ENCODE results near the gene ZNF213. TPM values are rescaled to one million over a fixed set of nuclear protein-coding genes. Genes with fewer than 3 reads are reported as not detected.

ZNF213 gene
- total and polyA plus RNA-seq, 3 experiments from 2014 or later = 3.8 to 10.5 (median 10.4) TPM

- Mint-ChIP-seq H3K9me3 (no peaks in the 10 kb centered on the region), H3K36me3 (no peaks in the 10 kb centered on the region), H3K4me3 (no peak overlapping the region), H3K4me1 (peaks cover 40 to 67% (median 44%) of the 10 kb centered on the region in 3 donors), H3K27me3 (no peaks in the 10 kb centered on the region), H3K27ac (peak overlapping the region in 3 of 8 donors; percentile 4 to 83 (median 58))
- ChIA-PET CTCF (interaction anchor here (0.6 to 20.2 kb wide), 13 partner anchors 9 to 70 kb away, joined by 3 to 278 read pairs (median 9); partner anchors contain the start of genes IL32 and ZNF213), POLR2A (interaction anchor here (0.8 to 3.9 kb wide), 3 partner anchors 9 to 54 kb away, joined by 3 to 27 read pairs (median 3); no protein-coding TSS in a partner anchor)
- Histone ChIP-seq H3K36me3 (ENCODE audit: insufficient read depth, low read length) (no peaks in the 10 kb centered on the region), H3K9me3 (ENCODE audit: low read length) (no peaks in the 10 kb centered on the region), H3K27me3 (ENCODE audit: insufficient read depth, low read length, poor library complexity, severe bottlenecking) (no peaks in the 10 kb centered on the region), H3K4me1 (ENCODE audit: insufficient read depth, low read length) (peaks cover 47% of the 10 kb centered on the region), H3K4me3 (ENCODE audit: low read length) (no peak overlapping the region), H3K27ac (ENCODE audit: low read depth, low read length) (no peak overlapping the region)
- DNase-seq = no peak
These were observed 37.6 kb upstream of the ZNF213 start for GRCh38 chr16:3097266-3097665.

GRCh38 chr16:3098459-3099394 is 36.1 kb upstream of the ZNF213 start, which contains the start of gene ZSCAN10:
ZSCAN10 (minus strand) TSS chr16:3099294; CDS start chr16:3092937, 6,357 bp downstream.
- peaks cover 45 to 63% (median 45%) of the 10 kb centered on the region in 3 donors for H3K4me1 Mint-ChIP-seq
- H3K27me3 Mint-ChIP-seq = no peaks in the 10 kb centered on the region

GRCh38 chr16:3099395-3099731 is 35.5 kb upstream of the ZNF213 start:
- Mint-ChIP-seq H3K4me3 (no peak overlapping the region), H3K4me1 (peaks cover 44 to 60% (median 45%) of the 10 kb centered on the region in 3 donors), H3K27me3 (no peaks in the 10 kb centered on the region), H3K36me3 (no peaks in the 10 kb centered on the region), H3K9me3 (no peaks in the 10 kb centered on the region), H3K27ac (peak overlapping the region in 3 of 8 donors; percentile 27 to 84 (median 65))
- no peak for DNase-seq
- Histone ChIP-seq H3K36me3 (ENCODE audit: insufficient read depth, low read length) (no peaks in the 10 kb centered on the region), H3K27ac (ENCODE audit: low read depth, low read length) (no peak overlapping the region), H3K9me3 (ENCODE audit: low read length) (no peaks in the 10 kb centered on the region), H3K27me3 (ENCODE audit: insufficient read depth, low read length, poor library complexity, severe bottlenecking) (no peaks in the 10 kb centered on the region), H3K4me3 (ENCODE audit: low read length) (no peak overlapping the region), H3K4me1 (ENCODE audit: insufficient read depth, low read length) (peaks cover 42% of the 10 kb centered on the region)
- CTCF ChIA-PET = interaction anchor here (0.8 to 20.2 kb wide), 5 partner anchors 23 to 69 kb away, joined by 3 to 278 read pairs (median 49); partner anchors contain the start of genes IL32 and ZNF213
- POLR2A ChIA-PET = interaction anchor here (1.6 kb wide), 1 partner anchor 34 kb away, joined by 6 read pairs; the partner anchor contains the start of gene IL32

More at GRCh38 chr16:3098459-3099394, 36.1 kb upstream of the ZNF213 start, which contains the start of gene ZSCAN10:
- no peak within 1 kb of the TSS for H3K27ac ChIP-seq (ENCODE audit: low read depth, low read length)
- DNase-seq = no peak
- peak within 1 kb of the TSS; percentile 71 to 87 (median 84) for H3K4me3 Mint-ChIP-seq
- H3K36me3 ChIP-seq (ENCODE audit: insufficient read depth, low read length) = no peaks in the 10 kb centered on the region
- no peaks in the 10 kb centered on the region for H3K27me3 ChIP-seq (ENCODE audit: insufficient read depth, low read length, poor library complexity, severe bottlenecking)
- H3K27ac Mint-ChIP-seq = peak within 1 kb of the TSS; percentile 27 to 94 (median 90)
- POLR2A ChIA-PET = interaction anchor here (1.0 to 3.9 kb wide), 5 partner anchors 23 to 56 kb away, joined by 3 to 27 read pairs (median 5); partner anchors contain the start of genes IL32 and ZNF213
- peaks cover 47% of the 10 kb centered on the region for H3K4me1 ChIP-seq (ENCODE audit: insufficient read depth, low read length)
- no peaks in the 10 kb centered on the region for H3K36me3 Mint-ChIP-seq
- H3K4me3 ChIP-seq (ENCODE audit: low read length) = peak within 1 kb of the TSS; percentile 32
- H3K9me3 ChIP-seq (ENCODE audit: low read length) = no peaks in the 10 kb centered on the region
- CTCF ChIA-PET = interaction anchor here (0.7 to 20.2 kb wide), 13 partner anchors 10 to 76 kb away, joined by 3 to 278 read pairs (median 4); partner anchors contain the start of genes IL32 and ZNF213
- no peaks in the 10 kb centered on the region for H3K9me3 Mint-ChIP-seq

GRCh38 chr16:3099732-3100499 is 34.9 kb upstream of the ZNF213 start:
- H3K4me1 ChIP-seq (ENCODE audit: insufficient read depth, low read length) = peaks cover 37% of the 10 kb centered on the region
- no peak overlapping the region for H3K27ac ChIP-seq (ENCODE audit: low read depth, low read length)
- Mint-ChIP-seq H3K4me3 (peak overlapping the region; percentile 71 to 87 (median 84)), H3K27ac (peak overlapping the region; percentile 27 to 94 (median 90)), H3K9me3 (no peaks in the 10 kb centered on the region), H3K4me1 (peaks cover 39 to 57% (median 41%) of the 10 kb centered on the region in 3 donors), H3K27me3 (no peaks in the 10 kb centered on the region), H3K36me3 (no peaks in the 10 kb centered on the region)
- peak; percentile 78 to 91 (median 87) for DNase-seq
- H3K4me3 ChIP-seq (ENCODE audit: low read length) = peak overlapping the region; percentile 32
- CTCF ChIA-PET = interaction anchor here (0.8 to 20.2 kb wide), 6 partner anchors 20 to 69 kb away, joined by 3 to 278 read pairs (median 27); partner anchors contain the start of gene ZNF213
- H3K9me3 ChIP-seq (ENCODE audit: low read length) = no peaks in the 10 kb centered on the region
- no peaks in the 10 kb centered on the region for H3K36me3 ChIP-seq (ENCODE audit: insufficient read depth, low read length)
- H3K27me3 ChIP-seq (ENCODE audit: insufficient read depth, low read length, poor library complexity, severe bottlenecking) = no peaks in the 10 kb centered on the region
- POLR2A ChIA-PET = interaction anchor here (0.6 to 1.3 kb wide), 2 partner anchors 49 to 51 kb away, joined by 3 read pairs; no protein-coding TSS in a partner anchor

- Mint-ChIP-seq H3K27me3 (no peaks in the 10 kb centered on the region), H3K36me3 (no peaks in the 10 kb centered on the region), H3K9me3 (no peaks in the 10 kb centered on the region), H3K4me1 (peaks cover 37 to 57% (median 38%) of the 10 kb centered on the region in 3 donors), H3K27ac (peak overlapping the region; percentile 39 to 90 (median 84)), H3K4me3 (peak overlapping the region; percentile 67 to 93 (median 83))
- POLR2A ChIA-PET = interaction anchor here (1.3 to 1.4 kb wide), 2 partner anchors 26 to 49 kb away, joined by 3 to 10 read pairs; no protein-coding TSS in a partner anchor
- CTCF ChIA-PET = interaction anchor here (0.7 to 20.2 kb wide), 11 partner anchors 12 to 62 kb away, joined by 3 to 278 read pairs (median 5); partner anchors contain the start of genes ZNF205 and ZNF213
- peak in 3 of 5 donors; percentile 23 to 58 (median 48) for DNase-seq
- peak overlapping the region; percentile 47 for H3K4me3 ChIP-seq (ENCODE audit: low read length)
- peaks cover 32% of the 10 kb centered on the region for H3K4me1 ChIP-seq (ENCODE audit: insufficient read depth, low read length)
- H3K36me3 ChIP-seq (ENCODE audit: insufficient read depth, low read length) = no peaks in the 10 kb centered on the region
- H3K9me3 ChIP-seq (ENCODE audit: low read length) = no peaks in the 10 kb centered on the region
- H3K27me3 ChIP-seq (ENCODE audit: insufficient read depth, low read length, poor library complexity, severe bottlenecking) = no peaks in the 10 kb centered on the region
- peak overlapping the region; percentile 31 for H3K27ac ChIP-seq (ENCODE audit: low read depth, low read length)
These were observed 33.6 kb upstream of the ZNF213 start for GRCh38 chr16:3101018-3101840.

- no peaks in the 10 kb centered on the region for H3K27me3 Mint-ChIP-seq
These were observed 32.9 kb upstream of the ZNF213 start for GRCh38 chr16:3101841-3102470.

More at GRCh38 chr16:3101841-3102470, 32.9 kb upstream of the ZNF213 start:
- ChIA-PET CTCF (interaction anchor here (1.3 to 20.2 kb wide), 8 partner anchors 24 to 48 kb away, joined by 3 to 278 read pairs (median 5); partner anchors contain the start of gene ZNF213), POLR2A (interaction anchor here (1.3 to 1.4 kb wide), 2 partner anchors 27 to 30 kb away, joined by 4 to 10 read pairs; no protein-coding TSS in a partner anchor)
- H3K36me3 ChIP-seq (ENCODE audit: insufficient read depth, low read length) = no peaks in the 10 kb centered on the region
- H3K27me3 ChIP-seq (ENCODE audit: insufficient read depth, low read length, poor library complexity, severe bottlenecking) = no peaks in the 10 kb centered on the region
- H3K4me1 ChIP-seq (ENCODE audit: insufficient read depth, low read length) = peaks cover 33% of the 10 kb centered on the region
- H3K9me3 Mint-ChIP-seq = no peaks in the 10 kb centered on the region
- no peaks in the 10 kb centered on the region for H3K36me3 Mint-ChIP-seq
- no peak overlapping the region for H3K27ac ChIP-seq (ENCODE audit: low read depth, low read length)
- peak overlapping the region in 6 of 7 donors; percentile 76 to 93 (median 84) for H3K4me3 Mint-ChIP-seq
- H3K9me3 ChIP-seq (ENCODE audit: low read length) = no peaks in the 10 kb centered on the region
- H3K27ac Mint-ChIP-seq = peak overlapping the region in 7 of 8 donors; percentile 41 to 94 (median 82)
- no peak for DNase-seq
- peaks cover 37 to 57% (median 38%) of the 10 kb centered on the region in 3 donors for H3K4me1 Mint-ChIP-seq
- H3K4me3 ChIP-seq (ENCODE audit: low read length) = no peak overlapping the region

All from CD8-positive, alpha-beta memory T cell (primary cell).